NCI-H2196 (cell line): ENCODE measurements around the gene TRUB2.
"Not testable (repeated sequence)": the region's sequence is repeated elsewhere in the genome, so short reads cannot be mapped to it uniquely, and the experiment has no call there.

ENCODE experiments used
- DNase-seq: peaks from one replicate; lab custom pipeline; 2025; ENCODE audit not compliant: unreplicated experiment; lab: John Stamatoyannopoulos, UW

Gene TRUB2

GRCh38 chr9:128304136-128304970 lies 17.9 kb downstream of the TRUB2 start:
- DNase-seq: no peak

GRCh38 chr9:128298535-128299482 lies 23.4 kb downstream of the TRUB2 start:
- no peak for DNase-seq

- no peak for DNase-seq
Observed at GRCh38 chr9:128297221-128297773, 24.9 kb downstream of the TRUB2 start.

GRCh38 chr9:128296340-128297220 lies 25.7 kb downstream of the TRUB2 start:
- no peak for DNase-seq

- no peak for DNase-seq
Observed at GRCh38 chr9:128294142-128294541, 28.1 kb downstream of the TRUB2 start.

GRCh38 chr9:128293091-128293490 lies 29.2 kb downstream of the TRUB2 start:
- DNase-seq: no peak

GRCh38 chr9:128292009-128292408 lies 30.2 kb downstream of the TRUB2 start:
- DNase-seq: no peak

- no peak for DNase-seq
Observed at GRCh38 chr9:128288273-128289004, 33.8 kb downstream of the TRUB2 start.

- DNase-seq: peak; percentile 36
Observed at GRCh38 chr9:128286440-128286839, 35.8 kb downstream of the TRUB2 start.

GRCh38 chr9:128285033-128285784 lies 37.0 kb downstream of the TRUB2 start:
- DNase-seq: no peak

GRCh38 chr9:128282500-128282899 lies 39.7 kb downstream of the TRUB2 start:
- no peak for DNase-seq

GRCh38 chr9:128280084-128280622 lies 42.1 kb downstream of the TRUB2 start:
- DNase-seq: no peak

- DNase-seq: not testable (repeated sequence)
Observed at GRCh38 chr9:128279088-128280073, 42.9 kb downstream of the TRUB2 start.

- DNase-seq: no peak
Observed at GRCh38 chr9:128276574-128277270, 45.5 kb downstream of the TRUB2 start.

GRCh38 chr9:128276008-128276573 lies 46.2 kb downstream of the TRUB2 start, which contains the start of gene SWI5:
Gene SWI5 (plus strand): TSS chr9:128276276.
- peak; percentile 99 for DNase-seq

- DNase-seq: no peak
Observed at GRCh38 chr9:128275198-128276007, 46.8 kb downstream of the TRUB2 start, which contains the start of gene GOLGA2. Gene GOLGA2 (minus strand): TSS chr9:128276007. CDS start chr9:128275976, 31 bp downstream.
